GM19324 (cell line): ENCODE results near the gene ZNF618.
"Not testable (repeated sequence)": the region's sequence is repeated elsewhere in the genome, so short reads cannot be mapped to it uniquely, and the experiment has no call there.

Experiments used
- ATAC-seq: cut with Tn5 transposase; IDR thresholded peaks from one replicate; pipeline ENCODE4 v1.9.1; 2021; ENCODE audit warnings: mild to moderate bottlenecking, moderate library complexity; ENCODE audit not compliant: unreplicated experiment, low FRiP score

ZNF618 gene

DNA sequence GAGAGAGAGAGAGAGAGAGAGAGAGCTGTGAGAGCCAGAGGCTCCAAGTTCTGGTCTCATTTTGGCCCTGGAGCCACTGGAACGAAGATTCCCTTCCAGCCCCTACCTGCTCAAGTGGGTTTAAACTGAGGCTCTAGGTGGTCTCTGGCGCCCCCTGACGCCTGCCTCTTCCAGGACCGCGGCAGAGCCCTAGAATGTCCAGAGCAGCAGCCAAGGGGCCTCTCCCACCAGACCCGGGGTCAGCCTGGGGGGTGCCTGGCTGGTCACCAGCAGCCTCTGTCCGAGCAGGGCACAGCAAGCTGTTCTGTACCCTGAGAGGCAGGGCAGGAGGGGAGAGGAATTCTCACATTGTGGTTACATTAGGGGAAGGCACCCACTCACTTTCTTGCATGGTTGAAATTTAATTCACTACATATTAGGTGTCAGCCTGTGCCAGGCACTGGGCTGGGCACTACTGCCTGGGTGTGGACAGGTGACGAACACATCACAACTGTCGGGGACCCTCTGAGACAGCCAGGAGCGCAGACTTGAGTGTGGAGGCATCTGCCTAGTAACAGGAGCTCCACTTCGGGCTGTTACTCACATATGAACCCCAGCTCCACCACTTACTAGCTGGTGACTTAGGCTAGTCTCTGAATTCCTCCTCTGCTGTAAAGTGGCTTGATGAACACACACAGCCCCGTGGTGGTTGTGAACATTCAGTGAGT lies 157.4 kb downstream of the ZNF618 start:
- no peak for ATAC-seq

GRCh38 chr9:114034196-114034595 lies 158.1 kb downstream of the ZNF618 start:
- no peak for ATAC-seq

DNA sequence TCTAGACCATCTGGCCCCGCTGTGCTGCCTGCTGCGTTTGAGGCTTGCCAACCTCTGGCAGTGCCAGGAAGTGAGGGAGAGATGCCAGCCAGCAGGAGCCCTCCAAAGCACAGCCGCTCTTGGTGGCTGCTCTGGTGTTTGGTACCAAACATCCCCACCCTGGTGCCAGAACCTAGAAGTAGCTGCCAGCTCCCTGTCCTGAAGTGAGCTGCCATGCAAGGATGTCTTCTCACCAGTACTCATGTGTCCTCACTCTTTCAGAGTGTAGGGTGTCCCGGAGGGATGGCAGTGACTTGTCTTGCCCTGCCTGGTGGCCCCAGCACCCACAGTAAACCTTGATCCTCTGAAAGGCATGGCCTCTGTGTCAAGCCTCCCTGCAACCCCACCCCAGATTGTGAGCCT lies 158.6 kb downstream of the ZNF618 start:
- ATAC-seq, result no peak

GRCh38 chr9:114035221-114035844 lies 159.2 kb downstream of the ZNF618 start:
- ATAC-seq, result no peak

DNA sequence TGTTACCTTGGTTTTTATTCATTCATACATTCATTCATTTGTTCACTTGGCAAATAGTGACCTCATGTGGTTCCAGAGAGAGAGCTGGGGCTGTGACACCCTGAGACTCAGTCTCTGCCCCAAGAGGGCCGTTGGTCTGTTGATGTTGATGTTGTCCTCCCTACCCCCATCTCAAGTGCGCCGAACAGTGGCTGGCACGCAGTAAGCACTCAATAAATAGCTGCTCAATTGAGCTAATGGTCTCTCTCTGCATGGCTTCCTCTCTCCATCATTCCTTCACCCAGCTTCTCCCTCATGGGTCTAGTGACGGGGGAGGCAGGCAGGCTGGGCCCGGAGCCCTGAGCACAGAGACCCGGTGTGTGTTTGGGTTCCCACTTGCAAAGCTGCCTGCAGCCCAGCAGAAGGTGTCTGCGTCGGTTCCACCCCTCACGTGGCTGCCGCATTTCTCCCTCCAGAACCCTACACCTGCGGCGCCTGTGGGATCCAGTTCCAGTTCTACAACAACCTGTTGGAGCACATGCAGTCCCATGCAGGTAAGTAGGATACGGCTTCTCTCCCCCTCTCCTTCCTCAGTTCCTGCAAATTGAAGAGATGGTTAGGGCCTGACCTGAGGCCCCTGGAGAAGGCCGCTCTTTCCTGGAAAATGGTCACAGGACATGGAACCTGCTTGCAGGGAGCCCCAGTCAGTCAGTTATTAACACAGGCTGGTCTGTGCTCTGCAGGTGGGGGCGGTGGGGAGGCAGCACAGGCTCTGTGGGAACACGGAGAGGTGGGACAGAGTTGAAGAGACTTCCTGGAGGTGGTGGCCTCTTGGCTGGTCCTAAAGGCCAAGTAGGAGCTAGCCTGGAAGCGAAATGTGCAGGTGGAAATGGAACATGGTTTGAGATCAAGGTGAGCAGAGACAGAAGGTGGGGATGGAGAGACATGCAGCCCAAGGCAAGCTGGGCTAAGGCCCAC lies 160.0 kb downstream of the ZNF618 start:
- ATAC-seq, result no peak

DNA sequence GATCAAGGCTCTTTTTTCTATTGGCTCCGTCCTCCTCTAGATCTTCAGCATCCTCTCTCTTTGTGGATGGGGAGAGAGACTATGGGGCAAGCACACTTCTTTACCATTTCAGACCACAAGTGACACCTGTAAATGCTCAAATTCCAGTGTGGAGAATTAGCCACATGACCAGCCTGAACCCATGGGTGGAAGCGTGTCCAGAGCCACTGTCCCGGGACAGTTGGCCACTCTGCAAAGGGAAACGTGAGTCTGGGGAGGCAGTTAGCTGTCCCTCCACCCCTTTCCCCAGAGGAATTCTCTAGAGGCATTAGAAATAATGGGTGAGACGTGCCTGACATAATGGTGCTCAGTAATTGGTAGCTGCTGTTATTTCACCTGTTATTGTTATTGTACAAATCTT lies 161.1 kb downstream of the ZNF618 start:
- no peak for ATAC-seq

DNA sequence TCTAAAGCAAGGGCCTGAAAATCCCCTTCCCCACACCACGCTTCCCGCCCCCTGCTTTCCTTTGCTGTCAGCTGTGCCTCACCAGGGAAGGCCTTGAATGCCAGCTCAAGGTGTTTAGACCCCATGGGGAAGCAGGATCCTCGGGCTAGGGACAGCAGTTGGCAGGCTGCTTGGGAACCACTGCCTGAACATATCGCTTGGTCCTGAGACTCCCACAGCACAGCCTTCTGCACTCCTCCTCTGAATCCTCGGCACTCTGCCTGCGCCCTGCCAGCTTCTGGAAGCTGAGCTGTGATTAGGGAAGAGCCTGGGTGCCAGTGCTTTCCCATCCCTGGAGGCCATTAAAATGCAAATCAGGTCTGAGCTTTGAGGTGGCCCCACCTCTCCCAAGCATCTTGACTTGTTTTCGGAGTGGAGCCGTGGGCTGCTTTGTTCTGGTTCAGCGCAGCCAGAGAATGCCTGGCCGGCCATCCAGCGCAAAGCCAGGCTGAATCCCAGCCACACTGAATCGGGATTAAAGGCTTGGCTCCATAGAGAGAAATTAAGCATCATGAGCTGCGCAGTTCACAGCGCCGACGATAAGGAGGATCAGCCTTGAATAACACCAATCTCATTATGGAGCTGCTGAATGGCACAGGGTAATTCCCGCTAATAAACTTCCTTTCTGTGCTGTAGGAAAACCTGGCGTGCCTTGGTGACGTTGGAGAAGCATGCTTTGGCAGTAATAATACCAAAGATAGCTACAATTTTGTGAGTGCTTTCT lies 162.0 kb downstream of the ZNF618 start:
- no peak for ATAC-seq

GRCh38 chr9:114038724-114039313 lies 162.7 kb downstream of the ZNF618 start:
- no peak for ATAC-seq

- ATAC-seq, result no peak
These were observed 163.4 kb downstream of the ZNF618 start for GRCh38 chr9:114039484-114039883.

DNA sequence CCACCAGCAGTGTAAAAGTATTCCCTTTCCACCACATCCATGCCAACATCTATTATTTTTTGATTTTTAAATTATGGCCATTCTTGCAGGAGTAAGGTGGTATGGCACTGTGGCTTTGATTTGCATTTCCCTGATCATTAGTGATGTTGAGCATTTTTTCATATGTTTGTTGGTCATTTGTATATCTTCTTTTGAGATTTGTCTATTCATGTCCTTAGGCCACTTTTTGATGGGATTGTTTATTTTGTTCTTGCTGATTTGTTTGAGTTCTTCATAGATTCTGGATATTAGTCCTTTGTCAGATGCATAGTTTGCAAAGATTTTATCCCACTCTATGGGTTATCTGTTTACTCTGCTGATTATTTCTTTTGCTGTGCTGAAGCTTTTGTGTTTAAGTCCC lies 167.6 kb downstream of the ZNF618 start:
- not testable (repeated sequence) for ATAC-seq

- ATAC-seq, result no peak
These were observed 170.2 kb downstream of the ZNF618 start for GRCh38 chr9:114046237-114046755.

GRCh38 chr9:114046875-114047274 lies 170.8 kb downstream of the ZNF618 start:
- ATAC-seq, result no peak

- ATAC-seq, result no peak
These were observed 171.6 kb downstream of the ZNF618 start for GRCh38 chr9:114047717-114048116.

DNA sequence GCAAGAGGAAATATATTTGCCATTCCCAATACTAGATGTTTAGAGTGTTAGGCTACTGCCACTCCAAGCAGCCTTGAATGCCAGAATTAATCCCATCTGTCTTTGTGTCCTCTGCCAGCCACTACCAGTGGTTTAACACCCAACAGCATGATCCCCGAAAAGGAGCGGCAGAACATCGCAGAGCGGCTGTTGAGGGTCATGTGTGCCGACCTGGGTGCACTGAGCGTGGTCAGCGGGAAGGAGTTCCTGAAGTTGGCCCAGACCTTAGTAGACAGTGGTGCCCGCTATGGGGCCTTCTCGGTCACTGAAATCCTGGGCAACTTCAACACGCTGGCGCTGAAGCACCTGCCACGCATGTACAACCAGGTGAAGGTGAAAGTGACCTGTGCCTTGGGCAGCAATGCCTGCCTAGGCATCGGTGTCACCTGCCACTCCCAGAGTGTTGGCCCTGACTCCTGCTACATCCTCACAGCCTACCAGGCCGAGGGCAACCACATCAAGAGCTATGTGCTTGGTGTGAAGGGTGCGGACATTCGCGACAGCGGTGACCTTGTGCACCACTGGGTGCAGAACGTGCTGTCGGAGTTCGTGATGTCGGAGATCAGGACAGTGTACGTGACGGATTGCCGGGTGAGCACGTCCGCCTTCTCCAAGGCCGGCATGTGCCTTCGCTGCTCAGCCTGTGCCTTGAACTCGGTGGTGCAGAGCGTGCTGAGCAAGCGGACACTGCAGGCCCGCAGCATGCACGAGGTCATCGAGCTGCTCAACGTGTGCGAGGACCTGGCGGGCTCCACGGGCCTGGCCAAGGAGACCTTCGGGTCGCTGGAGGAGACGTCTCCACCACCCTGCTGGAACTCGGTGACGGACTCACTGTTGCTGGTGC lies 172.7 kb downstream of the ZNF618 start:
- ATAC-seq, result no peak

DNA sequence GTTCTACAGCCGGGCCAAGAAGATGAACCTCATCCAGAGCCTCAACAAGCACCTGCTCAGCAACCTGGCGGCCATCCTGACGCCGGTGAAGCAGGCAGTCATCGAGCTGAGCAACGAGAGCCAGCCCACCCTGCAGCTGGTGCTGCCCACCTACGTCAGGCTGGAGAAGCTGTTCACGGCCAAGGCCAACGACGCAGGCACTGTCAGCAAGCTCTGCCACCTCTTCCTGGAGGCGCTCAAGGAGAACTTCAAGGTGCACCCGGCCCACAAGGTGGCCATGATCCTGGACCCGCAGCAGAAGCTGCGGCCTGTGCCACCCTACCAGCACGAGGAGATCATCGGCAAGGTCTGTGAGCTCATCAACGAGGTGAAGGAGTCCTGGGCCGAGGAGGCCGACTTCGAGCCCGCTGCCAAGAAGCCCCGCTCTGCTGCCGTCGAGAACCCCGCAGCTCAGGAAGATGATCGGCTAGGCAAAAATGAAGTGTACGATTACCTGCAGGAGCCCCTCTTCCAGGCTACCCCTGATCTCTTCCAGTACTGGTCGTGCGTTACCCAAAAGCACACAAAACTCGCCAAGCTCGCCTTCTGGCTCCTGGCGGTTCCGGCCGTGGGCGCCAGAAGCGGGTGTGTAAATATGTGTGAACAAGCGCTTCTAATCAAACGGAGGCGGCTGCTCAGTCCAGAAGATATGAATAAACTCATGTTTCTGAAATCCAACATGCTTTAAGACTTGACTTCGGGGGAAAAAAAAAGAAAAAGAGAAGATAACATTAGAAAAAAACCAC lies 173.5 kb downstream of the ZNF618 start:
- no peak for ATAC-seq

GRCh38 chr9:114050226-114050568 lies 174.1 kb downstream of the ZNF618 start:
- ATAC-seq, result no peak

DNA sequence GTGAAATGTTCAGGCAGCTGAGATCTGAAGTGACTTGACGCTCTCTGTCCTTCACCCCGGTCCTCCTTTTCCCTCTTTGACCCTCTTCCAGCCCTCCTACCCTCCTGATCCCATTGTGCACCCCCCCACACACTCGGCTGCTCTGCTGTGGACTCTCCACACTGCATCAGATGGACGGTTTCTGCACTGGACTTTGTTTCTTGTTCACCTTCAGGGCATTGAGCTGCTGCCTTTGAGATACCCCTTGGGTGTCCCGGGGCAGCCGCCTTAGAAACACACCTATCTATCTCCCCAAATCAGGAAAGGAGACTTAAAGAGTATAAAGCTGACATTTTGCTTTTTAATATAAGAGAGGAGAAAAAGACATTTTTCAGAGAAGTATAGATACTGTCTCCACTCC lies 174.5 kb downstream of the ZNF618 start:
- ATAC-seq, result no peak

DNA sequence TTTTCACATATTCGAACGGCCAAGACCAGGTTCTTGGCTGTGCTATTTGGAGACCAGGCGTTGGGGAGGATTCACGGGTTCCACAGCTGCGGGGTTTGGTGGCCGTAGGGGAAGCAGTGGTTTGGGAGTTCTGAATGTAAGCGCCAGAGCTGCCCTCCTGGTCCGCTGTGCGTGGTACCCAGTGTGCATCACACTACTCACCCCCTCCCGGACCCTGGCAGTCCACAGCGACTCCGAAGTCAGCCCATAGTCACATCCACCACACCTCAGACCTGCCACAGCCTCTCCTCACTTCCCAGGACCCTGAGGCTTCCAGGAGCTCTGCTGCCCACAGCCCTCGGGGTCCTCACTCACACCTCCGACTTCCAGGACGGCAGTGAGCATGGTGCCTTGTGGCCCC lies 175.2 kb downstream of the ZNF618 start:
- ATAC-seq, result no peak
